Endothelial cell (in vitro differentiated cells): Measurements from ENCODE around the gene HS6ST3. TPM values are rescaled to one million over a fixed set of nuclear protein-coding genes. Genes with fewer than 3 reads are reported as not detected.

Experiments
- DNase-seq: peaks from one replicate; pipeline ENCODE4 v3.0.0; 2021; ENCODE audit warnings: low spot score
- H3K27ac Mint-ChIP-seq: one replicate; pipeline ENCODE4 v1.8.0; 2021; ENCODE audit warnings: mixed read lengths, inconsistent platforms; ENCODE audit not compliant: unreplicated experiment
- H3K27me3 Mint-ChIP-seq: one replicate; pipeline ENCODE4 v1.8.0; 2021; ENCODE audit warnings: mild to moderate bottlenecking, moderate library complexity, mixed read lengths, inconsistent platforms; ENCODE audit not compliant: unreplicated experiment
- H3K36me3 Mint-ChIP-seq: one replicate; pipeline ENCODE4 v1.8.0; 2021; ENCODE audit warnings: mild to moderate bottlenecking, low read depth, mixed read lengths, inconsistent platforms; ENCODE audit not compliant: unreplicated experiment
- H3K4me1 Mint-ChIP-seq: one replicate; pipeline ENCODE4 v1.8.0; 2021; ENCODE audit warnings: mild to moderate bottlenecking, mixed read lengths, inconsistent platforms; ENCODE audit not compliant: unreplicated experiment
- H3K4me3 Mint-ChIP-seq: one replicate; pipeline ENCODE4 v1.8.0; 2021; ENCODE audit warnings: mild to moderate bottlenecking, mixed read lengths, inconsistent platforms; ENCODE audit not compliant: unreplicated experiment
- H3K9me3 Mint-ChIP-seq: one replicate; pipeline ENCODE4 v1.8.0; 2021; ENCODE audit warnings: mixed read lengths, inconsistent platforms; ENCODE audit not compliant: unreplicated experiment
- total RNA-seq: library from RNA; stranded (reverse); fragmentation: NEBNext Ultra II Directional; extraction: Animal tissue kit (Norgen Biotek cat#: 25700); gene quantifications from one replicate; pipeline ENCODE4 v1.2.1, GENCODE V29; 2021; ENCODE audit not compliant: unreplicated experiment
- TF ChIP-seq, protein P1 (sequence below): fragments of 200-600 bp; sonication (generic); IDR thresholded peaks from one replicate; pipeline ENCODE4 v1.5.0; 2021; ENCODE audit warnings: antibody characterized with exemption; ENCODE audit not compliant: unreplicated experiment

HS6ST3 gene
- total RNA-seq, 1 donor from 2014 or later = 1.9 TPM

DNA sequence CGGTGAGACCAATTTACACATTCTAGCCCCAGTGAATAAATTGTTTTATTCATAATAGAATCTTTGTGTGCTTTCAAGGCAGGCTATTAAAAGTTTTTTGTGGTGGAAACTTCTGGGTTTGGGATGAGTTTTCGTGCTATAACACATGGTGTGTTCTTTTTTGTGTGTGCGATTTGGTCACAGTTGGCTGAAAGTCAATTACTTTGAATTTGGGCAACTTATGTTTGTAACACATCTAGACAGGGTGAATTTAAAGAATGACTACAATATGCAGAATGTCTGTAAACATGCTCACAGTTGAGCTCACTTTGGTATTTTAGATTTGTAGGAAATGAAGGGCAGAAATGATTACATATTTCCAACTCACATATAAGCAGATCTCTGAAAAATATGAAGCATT, 597.3 kb downstream of the HS6ST3 start:
- no peak for DNase-seq
- H3K9me3 Mint-ChIP-seq = no peaks in the 10 kb centered on the region
- no peak overlapping the region for H3K27ac Mint-ChIP-seq
- H3K4me3 Mint-ChIP-seq = no peak overlapping the region
- H3K36me3 Mint-ChIP-seq = no peaks in the 10 kb centered on the region
- H3K4me1 Mint-ChIP-seq = no peaks in the 10 kb centered on the region
- TF ChIP-seq, protein P1, sequence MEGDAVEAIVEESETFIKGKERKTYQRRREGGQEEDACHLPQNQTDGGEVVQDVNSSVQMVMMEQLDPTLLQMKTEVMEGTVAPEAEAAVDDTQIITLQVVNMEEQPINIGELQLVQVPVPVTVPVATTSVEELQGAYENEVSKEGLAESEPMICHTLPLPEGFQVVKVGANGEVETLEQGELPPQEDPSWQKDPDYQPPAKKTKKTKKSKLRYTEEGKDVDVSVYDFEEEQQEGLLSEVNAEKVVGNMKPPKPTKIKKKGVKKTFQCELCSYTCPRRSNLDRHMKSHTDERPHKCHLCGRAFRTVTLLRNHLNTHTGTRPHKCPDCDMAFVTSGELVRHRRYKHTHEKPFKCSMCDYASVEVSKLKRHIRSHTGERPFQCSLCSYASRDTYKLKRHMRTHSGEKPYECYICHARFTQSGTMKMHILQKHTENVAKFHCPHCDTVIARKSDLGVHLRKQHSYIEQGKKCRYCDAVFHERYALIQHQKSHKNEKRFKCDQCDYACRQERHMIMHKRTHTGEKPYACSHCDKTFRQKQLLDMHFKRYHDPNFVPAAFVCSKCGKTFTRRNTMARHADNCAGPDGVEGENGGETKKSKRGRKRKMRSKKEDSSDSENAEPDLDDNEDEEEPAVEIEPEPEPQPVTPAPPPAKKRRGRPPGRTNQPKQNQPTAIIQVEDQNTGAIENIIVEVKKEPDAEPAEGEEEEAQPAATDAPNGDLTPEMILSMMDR = no peak
- no peaks in the 10 kb centered on the region for H3K27me3 Mint-ChIP-seq

DNA sequence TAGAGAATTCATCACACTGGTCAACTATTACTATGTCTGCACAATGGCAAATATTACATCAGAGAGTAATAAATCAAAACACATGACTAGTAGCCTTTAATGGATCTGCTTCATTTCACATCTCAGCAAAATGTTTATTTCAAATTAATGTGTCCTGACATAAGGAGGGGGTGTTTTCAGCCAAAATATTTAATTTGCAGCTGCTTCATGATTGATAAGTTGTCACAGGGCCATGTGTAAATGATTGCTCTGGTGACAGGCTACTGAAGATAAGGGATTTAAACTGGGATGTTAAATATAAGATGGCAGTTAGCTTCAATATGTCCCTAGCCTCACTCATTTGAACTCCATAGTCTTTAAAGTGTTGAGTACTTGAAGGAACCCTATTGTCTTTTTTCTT, 601.1 kb downstream of the HS6ST3 start:
- H3K27ac Mint-ChIP-seq = no peak overlapping the region
- H3K9me3 Mint-ChIP-seq = no peaks in the 10 kb centered on the region
- no peak overlapping the region for H3K4me3 Mint-ChIP-seq
- TF ChIP-seq, protein P1 = no peak
- H3K27me3 Mint-ChIP-seq = no peaks in the 10 kb centered on the region
- H3K4me1 Mint-ChIP-seq = no peaks in the 10 kb centered on the region
- DNase-seq = no peak
- H3K36me3 Mint-ChIP-seq = no peaks in the 10 kb centered on the region

DNA sequence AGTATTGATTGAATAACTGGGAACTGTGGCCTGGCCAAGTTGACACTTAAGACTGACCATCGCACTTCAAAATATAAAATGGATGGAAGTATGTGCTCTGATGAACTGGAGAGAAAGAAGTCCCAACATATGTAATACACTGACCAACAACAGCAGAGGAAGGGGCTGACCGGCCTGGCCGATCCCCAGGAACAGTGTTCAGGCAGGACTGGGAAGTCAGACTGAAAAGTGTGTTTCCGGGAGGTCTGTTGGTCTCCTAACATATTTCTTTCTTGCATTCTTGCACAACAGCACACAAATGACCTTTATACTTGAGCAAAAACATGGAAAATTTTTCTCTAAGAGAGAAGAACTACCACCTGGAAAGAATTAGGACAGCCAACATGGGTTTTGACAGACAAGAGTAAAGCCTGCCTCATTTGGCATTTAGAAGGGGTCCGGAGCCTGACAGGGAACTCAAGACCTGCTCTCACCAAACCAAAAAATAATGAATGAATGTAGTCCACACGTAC, 606.5 kb downstream of the HS6ST3 start:
- DNase-seq = no peak
- H3K4me3 Mint-ChIP-seq = no peak overlapping the region
- no peaks in the 10 kb centered on the region for H3K9me3 Mint-ChIP-seq
- no peaks in the 10 kb centered on the region for H3K27me3 Mint-ChIP-seq
- TF ChIP-seq, protein P1 = no peak
- no peaks in the 10 kb centered on the region for H3K4me1 Mint-ChIP-seq
- no peak overlapping the region for H3K27ac Mint-ChIP-seq
- H3K36me3 Mint-ChIP-seq = no peaks in the 10 kb centered on the region

DNA sequence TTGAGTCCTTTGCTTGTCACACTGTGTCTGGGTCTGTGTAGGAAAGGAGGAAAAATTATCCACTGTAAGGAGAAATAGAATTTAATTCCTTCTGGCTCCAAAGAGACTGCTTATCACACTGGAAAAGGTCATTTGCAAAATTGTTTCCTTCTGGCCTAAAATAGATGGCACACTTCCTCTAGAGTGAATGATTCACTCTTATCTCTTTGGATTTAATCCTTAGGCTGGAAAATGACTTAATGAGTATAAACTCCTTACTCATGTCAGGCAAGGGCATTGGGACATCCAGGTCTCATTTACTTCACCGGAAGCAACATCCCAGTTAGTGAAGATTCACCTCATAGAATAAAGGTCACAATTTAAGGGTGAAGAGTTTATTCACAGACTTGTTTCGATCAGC, 610.8 kb downstream of the HS6ST3 start:
- no peak for DNase-seq
- H3K36me3 Mint-ChIP-seq = no peaks in the 10 kb centered on the region
- H3K4me3 Mint-ChIP-seq = no peak overlapping the region
- no peaks in the 10 kb centered on the region for H3K4me1 Mint-ChIP-seq
- no peaks in the 10 kb centered on the region for H3K9me3 Mint-ChIP-seq
- no peak overlapping the region for H3K27ac Mint-ChIP-seq
- TF ChIP-seq, protein P1 = no peak
- H3K27me3 Mint-ChIP-seq = peaks cover 5% of the 10 kb centered on the region

DNA sequence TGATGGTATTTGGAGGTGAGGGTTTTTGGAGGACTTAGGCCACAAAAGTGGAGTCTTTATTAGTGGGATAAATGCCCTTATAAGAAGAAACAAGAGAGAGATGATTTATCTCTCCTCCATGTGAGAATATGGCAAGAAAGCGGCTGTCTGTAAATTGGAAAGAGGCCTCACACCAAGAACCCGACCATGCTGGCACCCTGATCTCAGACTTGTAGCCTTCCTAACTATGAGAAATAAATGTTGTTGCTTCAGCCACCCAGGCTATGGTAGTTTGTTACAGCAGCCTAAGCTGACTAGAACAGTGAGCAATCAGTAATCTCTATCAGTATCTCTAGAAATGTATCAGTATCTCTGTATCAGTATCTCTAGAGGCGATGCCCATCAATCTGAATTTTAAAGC, 617.2 kb downstream of the HS6ST3 start:
- no peak overlapping the region for H3K27ac Mint-ChIP-seq
- H3K27me3 Mint-ChIP-seq = peaks cover 9% of the 10 kb centered on the region
- no peaks in the 10 kb centered on the region for H3K36me3 Mint-ChIP-seq
- no peak overlapping the region for H3K4me3 Mint-ChIP-seq
- no peaks in the 10 kb centered on the region for H3K4me1 Mint-ChIP-seq
- H3K9me3 Mint-ChIP-seq = no peaks in the 10 kb centered on the region
- TF ChIP-seq, protein P1 = no peak
- no peak for DNase-seq
